Ascending aorta (tissue), 2 donors: ENCODE results near the gene RYR3. TPM values are rescaled to one million over a fixed set of nuclear protein-coding genes. Genes with fewer than 3 reads are reported as not detected.
"Not testable (repeated sequence)": the region's sequence is repeated elsewhere in the genome, so short reads cannot be mapped to it uniquely, and the experiment has no call there.

ENCODE experiments used
- DNase-seq, 2 donors: peaks; one replicate each; pipeline ENCODE4 v3.0.0-alpha.2; 2019; ENCODE audit warnings: low spot score in 2 of 2
- H3K27ac ChIP-seq, 2 donors: fragments of 200-600 bp; sonication (generic); one replicate each; pipeline ENCODE4 v1.5.1; 2016 to 2017; ENCODE audit warnings: mild to moderate bottlenecking in 1 of 2
- H3K27me3 ChIP-seq: fragments of 200-600 bp; sonication (generic); one replicate; pipeline ENCODE4 v1.5.1; 2017
- H3K36me3 ChIP-seq, 2 donors: fragments of 200-600 bp; sonication (generic); one replicate each; pipeline ENCODE4 v1.5.1; 2016
- H3K4me1 ChIP-seq, 2 donors: fragments of 200-600 bp; sonication (generic); one replicate each; pipeline ENCODE4 v1.5.1; 2016 to 2017; ENCODE audit warnings: mild to moderate bottlenecking in 1 of 2
- H3K4me3 ChIP-seq, 2 donors: fragments of 200-600 bp; sonication (generic); one replicate each; pipeline ENCODE4 v1.5.1; 2016 to 2017; ENCODE audit warnings: mild to moderate bottlenecking in 1 of 2
- H3K9me3 ChIP-seq, 2 donors: fragments of 200-600 bp; sonication (generic); one replicate each; pipeline ENCODE4 v1.5.1; 2016
- CTCF ChIP-seq, 3 experiments: fragments of 200-600 bp in 2 of 3; fragments of 450-650 bp in 1 of 3; sonication (generic) in 2 of 3; IDR thresholded peaks; one replicate each; pipeline ENCODE4 v1.5.1; 2016 to 2019; ENCODE audit warnings: antibody characterized with exemption in 3 of 3, mild to moderate bottlenecking in 1 of 3, moderate library complexity in 1 of 3
- intact Hi-C: fragments of 100-400 bp; cut with DNase I; formaldehyde crosslinking; loops from one replicate; pipeline ENCODE4 v1.15.1; 2023
- total RNA-seq: library from RNA; depleted of rRNA; stranded (reverse); fragments of >200 nt; gene quantifications from one replicate; pipeline ENCODE4 v1.1.0, GENCODE V29; 2016

The RYR3 gene
- total RNA-seq, 1 donor from 2014 or later, result 3.1 TPM

GRCh38 chr15:33559207-33559890, 248.6 kb downstream of the RYR3 start:
- H3K4me1 ChIP-seq, result no peaks in the 10 kb centered on the region
- TF ChIP-seq CTCF (IDR thresholded peaks at IDR 0.05), result no peak
- intact Hi-C loops, result no loop called here

GRCh38 chr15:33561407-33561806, 250.6 kb downstream of the RYR3 start:
- no peaks in the 10 kb centered on the region for H3K36me3 ChIP-seq
- no peak overlapping the region for H3K4me3 ChIP-seq
- no peaks in the 10 kb centered on the region for H3K4me1 ChIP-seq
- no peak for TF ChIP-seq CTCF (IDR thresholded peaks at IDR 0.05)
- intact Hi-C loops, result no loop called here
- H3K9me3 ChIP-seq, result no peaks in the 10 kb centered on the region
- DNase-seq, result no peak
- H3K27ac ChIP-seq, result no peak overlapping the region
- no peaks in the 10 kb centered on the region for H3K27me3 ChIP-seq

More at GRCh38 chr15:33559207-33559890, 248.6 kb downstream of the RYR3 start:
- no peak overlapping the region for H3K4me3 ChIP-seq
- no peaks in the 10 kb centered on the region for H3K36me3 ChIP-seq
- H3K27ac ChIP-seq, result no peak overlapping the region
- H3K27me3 ChIP-seq, result no peaks in the 10 kb centered on the region
- DNase-seq, result no peak
- no peaks in the 10 kb centered on the region for H3K9me3 ChIP-seq

- no peak overlapping the region for H3K4me3 ChIP-seq
- TF ChIP-seq CTCF (IDR thresholded peaks at IDR 0.05), result no peak
- intact Hi-C loops, result no loop called here
- no peak overlapping the region for H3K27ac ChIP-seq
- H3K9me3 ChIP-seq, result no peaks in the 10 kb centered on the region
- no peaks in the 10 kb centered on the region for H3K4me1 ChIP-seq
- H3K36me3 ChIP-seq, result no peaks in the 10 kb centered on the region
- no peaks in the 10 kb centered on the region for H3K27me3 ChIP-seq
- DNase-seq, result no peak
Observed at GRCh38 chr15:33561967-33562366, 251.2 kb downstream of the RYR3 start.

GRCh38 chr15:33565094-33565493, 254.3 kb downstream of the RYR3 start:
- H3K27me3 ChIP-seq, result no peaks in the 10 kb centered on the region
- no peak overlapping the region for H3K4me3 ChIP-seq
- H3K27ac ChIP-seq, result no peak overlapping the region
- no peak for TF ChIP-seq CTCF (IDR thresholded peaks at IDR 0.05)
- H3K9me3 ChIP-seq, result no peaks in the 10 kb centered on the region
- H3K4me1 ChIP-seq, result no peaks in the 10 kb centered on the region
- no peak for DNase-seq
- H3K36me3 ChIP-seq, result no peaks in the 10 kb centered on the region
- intact Hi-C loops, result no loop called here

- H3K4me3 ChIP-seq, result no peak overlapping the region
- peaks cover 0 to 5% of the 10 kb centered on the region in 2 donors for H3K9me3 ChIP-seq
- H3K36me3 ChIP-seq, result no peaks in the 10 kb centered on the region
- no peak for DNase-seq
- H3K27me3 ChIP-seq, result no peaks in the 10 kb centered on the region
- no peaks in the 10 kb centered on the region for H3K4me1 ChIP-seq
- no peak for TF ChIP-seq CTCF (IDR thresholded peaks at IDR 0.05)
- intact Hi-C loops, result no loop called here
- H3K27ac ChIP-seq, result no peak overlapping the region
Observed at GRCh38 chr15:33567652-33568051, 256.9 kb downstream of the RYR3 start.

- no peaks in the 10 kb centered on the region for H3K36me3 ChIP-seq
- H3K9me3 ChIP-seq, result peaks cover 0 to 5% of the 10 kb centered on the region in 2 donors
- intact Hi-C loops, result no loop called here
- no peak for TF ChIP-seq CTCF (IDR thresholded peaks at IDR 0.05)
- no peaks in the 10 kb centered on the region for H3K4me1 ChIP-seq
- no peak overlapping the region for H3K27ac ChIP-seq
- no peak for DNase-seq
- no peak overlapping the region for H3K4me3 ChIP-seq
- no peaks in the 10 kb centered on the region for H3K27me3 ChIP-seq
Observed at GRCh38 chr15:33569036-33569435, 258.3 kb downstream of the RYR3 start.

- intact Hi-C loops, DNase-seq, H3K36me3 ChIP-seq, H3K27me3 ChIP-seq, H3K4me3 ChIP-seq, H3K9me3 ChIP-seq, H3K4me1 ChIP-seq, H3K27ac ChIP-seq: not testable (repeated sequence)
Observed at GRCh38 chr15:33577911-33578310, 267.1 kb downstream of the RYR3 start.
